Measurements from ENCODE around the gene GSK3B.

The GSK3B gene

DNA sequence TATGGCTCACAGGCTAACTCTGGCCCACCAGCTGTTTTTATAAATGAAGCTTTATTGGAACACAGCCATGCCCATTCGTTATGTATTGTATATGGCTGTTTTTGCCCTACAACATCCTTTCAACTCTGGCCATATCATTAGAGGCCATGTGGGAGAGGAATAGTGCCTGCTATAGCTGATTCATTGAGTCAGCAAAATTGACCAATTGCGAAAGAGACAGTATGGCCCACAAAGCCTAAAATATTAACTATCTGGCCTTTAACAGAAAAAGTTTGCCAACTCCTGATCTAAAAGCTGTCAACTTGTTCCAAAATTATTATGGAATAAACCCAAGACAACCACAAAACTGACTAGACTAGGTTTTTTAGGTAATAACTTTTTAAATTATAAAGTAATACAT is 311.0 kb downstream of the GSK3B start:
- H2AFZ ChIP-seq (ENCODE audit: low read length): no peak overlapping the region
- H3K79me2 ChIP-seq (ENCODE audit: low read length): no peaks in the 10 kb centered on the region
- H3K36me3 ChIP-seq (replicated peaks; ENCODE audit: insufficient read depth, low read length): no peaks in the 10 kb centered on the region
- peaks cover 8% of the 10 kb centered on the region for H3F3A ChIP-seq (ENCODE audit: insufficient read depth, low read length)
- no peak overlapping the region for H3K9ac ChIP-seq (ENCODE audit: low read length)
- H3K27ac ChIP-seq (ENCODE audit: low read length): no peak overlapping the region
- H3K9me3 ChIP-seq (replicated peaks; ENCODE audit: insufficient read depth, low read length): no peaks in the 10 kb centered on the region
- no peaks in the 10 kb centered on the region for H4K20me1 ChIP-seq (ENCODE audit: insufficient read depth, low read length)
- no peak overlapping the region for H3K4me2 ChIP-seq (ENCODE audit: low read depth, low read length)
- TF ChIP-seq, protein P1, sequence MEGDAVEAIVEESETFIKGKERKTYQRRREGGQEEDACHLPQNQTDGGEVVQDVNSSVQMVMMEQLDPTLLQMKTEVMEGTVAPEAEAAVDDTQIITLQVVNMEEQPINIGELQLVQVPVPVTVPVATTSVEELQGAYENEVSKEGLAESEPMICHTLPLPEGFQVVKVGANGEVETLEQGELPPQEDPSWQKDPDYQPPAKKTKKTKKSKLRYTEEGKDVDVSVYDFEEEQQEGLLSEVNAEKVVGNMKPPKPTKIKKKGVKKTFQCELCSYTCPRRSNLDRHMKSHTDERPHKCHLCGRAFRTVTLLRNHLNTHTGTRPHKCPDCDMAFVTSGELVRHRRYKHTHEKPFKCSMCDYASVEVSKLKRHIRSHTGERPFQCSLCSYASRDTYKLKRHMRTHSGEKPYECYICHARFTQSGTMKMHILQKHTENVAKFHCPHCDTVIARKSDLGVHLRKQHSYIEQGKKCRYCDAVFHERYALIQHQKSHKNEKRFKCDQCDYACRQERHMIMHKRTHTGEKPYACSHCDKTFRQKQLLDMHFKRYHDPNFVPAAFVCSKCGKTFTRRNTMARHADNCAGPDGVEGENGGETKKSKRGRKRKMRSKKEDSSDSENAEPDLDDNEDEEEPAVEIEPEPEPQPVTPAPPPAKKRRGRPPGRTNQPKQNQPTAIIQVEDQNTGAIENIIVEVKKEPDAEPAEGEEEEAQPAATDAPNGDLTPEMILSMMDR (IDR thresholded peaks at IDR 0.05; ENCODE audit: low read length): no peak
- TF ChIP-seq EZH2phosphoT487 (IDR thresholded peaks at IDR 0.05; ENCODE audit: low read length) (no peak), EZH2 (optimal IDR thresholded peaks at IDR 0.05; ENCODE audit: low read depth, low read length) (no peak)
- H3K4me1 ChIP-seq (ENCODE audit: low read length): peaks cover 22% of the 10 kb centered on the region
- H3K9me2 ChIP-seq (replicated peaks; ENCODE audit: insufficient read depth, low read length): no peaks in the 10 kb centered on the region
- no peak overlapping the region for H3K4me3 ChIP-seq (ENCODE audit: low read length)
- H3K27me3 ChIP-seq (replicated peaks; ENCODE audit: insufficient read depth, low read length): no peaks in the 10 kb centered on the region
- DNase-seq: no peak

DNA sequence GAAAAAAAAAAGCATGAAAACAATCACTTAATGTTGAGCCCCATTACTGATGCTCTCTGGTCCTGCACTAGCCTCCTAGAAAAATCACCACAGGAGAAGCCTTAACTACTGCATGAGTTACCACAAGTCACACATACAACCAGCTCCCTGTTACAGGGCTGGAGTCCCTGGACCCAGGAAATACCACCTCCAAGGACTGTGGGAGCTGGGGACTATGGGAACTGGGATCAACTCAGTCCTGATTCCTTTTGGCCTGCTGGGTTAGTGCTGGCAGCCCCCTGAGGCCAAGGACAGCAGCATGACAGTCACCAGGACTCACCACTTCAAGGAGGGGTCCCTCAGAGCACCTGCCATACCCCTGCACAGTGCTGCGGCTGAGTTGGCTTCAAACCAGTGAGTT is 311.8 kb downstream of the GSK3B start:
- DNase-seq: no peak
- Histone ChIP-seq H3K4me1 (ENCODE audit: low read length) (peaks cover 22% of the 10 kb centered on the region), H3K27me3 (replicated peaks; ENCODE audit: insufficient read depth, low read length) (no peaks in the 10 kb centered on the region), H3K36me3 (replicated peaks; ENCODE audit: insufficient read depth, low read length) (no peaks in the 10 kb centered on the region), H3F3A (ENCODE audit: insufficient read depth, low read length) (peaks cover 8% of the 10 kb centered on the region), H3K4me2 (ENCODE audit: low read depth, low read length) (no peak overlapping the region), H3K4me3 (ENCODE audit: low read length) (no peak overlapping the region), H4K20me1 (ENCODE audit: insufficient read depth, low read length) (no peaks in the 10 kb centered on the region), H3K27ac (ENCODE audit: low read length) (no peak overlapping the region), H3K9me2 (replicated peaks; ENCODE audit: insufficient read depth, low read length) (no peaks in the 10 kb centered on the region), H2AFZ (ENCODE audit: low read length) (no peak overlapping the region), H3K79me2 (ENCODE audit: low read length) (no peaks in the 10 kb centered on the region), H3K9me3 (replicated peaks; ENCODE audit: insufficient read depth, low read length) (no peaks in the 10 kb centered on the region), H3K9ac (ENCODE audit: low read length) (no peak overlapping the region)
- TF ChIP-seq EZH2 (optimal IDR thresholded peaks at IDR 0.05; ENCODE audit: low read depth, low read length) (no peak), EZH2phosphoT487 (IDR thresholded peaks at IDR 0.05; ENCODE audit: low read length) (no peak)
- TF ChIP-seq, protein P1 (IDR thresholded peaks at IDR 0.05; ENCODE audit: low read length): no peak

DNA sequence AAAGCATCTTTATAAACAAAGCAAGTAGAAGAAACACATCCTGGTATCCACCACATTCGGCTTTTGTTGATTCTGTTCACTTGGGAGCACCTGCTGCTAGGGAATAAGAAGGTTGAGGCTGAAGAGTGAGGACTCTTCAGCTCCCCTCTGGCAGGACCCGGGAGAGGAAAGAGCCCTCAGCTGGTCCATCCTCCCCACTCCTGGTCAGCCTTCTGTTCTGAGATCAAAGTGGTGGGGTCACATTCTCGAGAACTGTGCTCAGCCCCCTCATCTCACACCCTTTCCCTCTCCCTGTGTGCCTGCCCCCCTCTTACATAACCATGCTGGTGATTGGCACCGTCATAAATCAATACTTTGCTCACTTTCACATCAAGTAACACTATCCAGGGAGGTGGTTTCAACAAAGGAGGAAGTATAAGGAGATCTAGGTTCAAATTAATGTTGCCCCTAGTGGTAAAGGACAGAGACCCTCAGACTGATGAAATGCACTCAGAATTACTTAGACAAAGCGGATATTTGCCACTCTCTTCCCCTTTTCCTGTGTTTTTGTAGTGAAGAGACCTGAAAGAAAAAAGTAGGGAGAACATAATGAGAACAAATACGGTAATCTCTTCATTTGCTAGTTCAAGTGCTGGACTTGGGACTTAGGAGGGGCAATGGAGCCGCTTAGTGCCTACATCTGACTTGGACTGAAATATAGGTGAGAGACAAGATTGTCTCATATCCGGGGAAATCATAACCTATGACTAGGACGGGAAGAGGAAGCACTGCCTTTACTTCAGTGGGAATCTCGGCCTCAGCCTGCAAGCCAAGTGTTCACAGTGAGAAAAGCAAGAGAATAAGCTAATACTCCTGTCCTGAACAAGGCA is 312.7 kb downstream of the GSK3B start, which contains the start of gene NR1I2:
Gene NR1I2 (plus strand): TSS at position 772 of the 869 bp plus-strand sequence.
- DNase-seq: no peak
- no peak within 1 kb of the TSS for H3K4me2 ChIP-seq (ENCODE audit: low read depth, low read length)
- H3K4me3 ChIP-seq (ENCODE audit: low read length): no peak within 1 kb of the TSS
- H3K4me1 ChIP-seq (ENCODE audit: low read length): peaks cover 22% of the 10 kb centered on the region
- H2AFZ ChIP-seq (ENCODE audit: low read length): no peak within 1 kb of the TSS
- H3F3A ChIP-seq (ENCODE audit: insufficient read depth, low read length): peaks cover 8% of the 10 kb centered on the region
- no peaks in the 10 kb centered on the region for H3K9me2 ChIP-seq (replicated peaks; ENCODE audit: insufficient read depth, low read length)
- no peaks in the 10 kb centered on the region for H3K79me2 ChIP-seq (ENCODE audit: low read length)
- no peaks in the 10 kb centered on the region for H3K27me3 ChIP-seq (replicated peaks; ENCODE audit: insufficient read depth, low read length)
- H3K9me3 ChIP-seq (replicated peaks; ENCODE audit: insufficient read depth, low read length): no peaks in the 10 kb centered on the region
- H3K36me3 ChIP-seq (replicated peaks; ENCODE audit: insufficient read depth, low read length): no peaks in the 10 kb centered on the region
- H3K27ac ChIP-seq (ENCODE audit: low read length): no peak within 1 kb of the TSS
- TF ChIP-seq EZH2phosphoT487 (IDR thresholded peaks at IDR 0.05; ENCODE audit: low read length): no peak
- no peak for TF ChIP-seq EZH2 (optimal IDR thresholded peaks at IDR 0.05; ENCODE audit: low read depth, low read length)
- H3K9ac ChIP-seq (ENCODE audit: low read length): no peak within 1 kb of the TSS
- no peaks in the 10 kb centered on the region for H4K20me1 ChIP-seq (ENCODE audit: insufficient read depth, low read length)
